HG03159 (cell line): ENCODE data around the gene ETS2.
"Not testable (repeated sequence)": the region's sequence is repeated elsewhere in the genome, so short reads cannot be mapped to it uniquely, and the experiment has no call there.

Experiments
- ATAC-seq: cut with Tn5 transposase; IDR thresholded peaks from one replicate; pipeline ENCODE4 v1.9.1; 2021; ENCODE audit warnings: mild to moderate bottlenecking, moderate library complexity; ENCODE audit not compliant: unreplicated experiment

Gene ETS2

GRCh38 chr21:38833117-38833516, 27.4 kb downstream of the ETS2 start:
- ATAC-seq = no peak

- no peak for ATAC-seq
These were observed 29.0 kb downstream of the ETS2 start for GRCh38 chr21:38834725-38835124.

GRCh38 chr21:38837806-38838461, 32.2 kb downstream of the ETS2 start:
- no peak for ATAC-seq

GRCh38 chr21:38838598-38839327, 33.0 kb downstream of the ETS2 start:
- no peak for ATAC-seq

GRCh38 chr21:38839328-38840286, 33.9 kb downstream of the ETS2 start:
- no peak for ATAC-seq

- ATAC-seq = no peak
These were observed 34.9 kb downstream of the ETS2 start for GRCh38 chr21:38840456-38841300.

- ATAC-seq = no peak
These were observed 35.7 kb downstream of the ETS2 start for GRCh38 chr21:38841472-38841871.

GRCh38 chr21:38842079-38842478, 36.4 kb downstream of the ETS2 start:
- ATAC-seq = no peak

- no peak for ATAC-seq
These were observed 37.6 kb downstream of the ETS2 start for GRCh38 chr21:38843379-38843778.

- ATAC-seq = no peak
These were observed 38.2 kb downstream of the ETS2 start for GRCh38 chr21:38843806-38844503.

- not testable (repeated sequence) for ATAC-seq
These were observed 39.6 kb downstream of the ETS2 start for GRCh38 chr21:38845374-38845773.

GRCh38 chr21:38847556-38847955, 41.8 kb downstream of the ETS2 start:
- ATAC-seq = no peak

- ATAC-seq = no peak
These were observed 42.5 kb downstream of the ETS2 start for GRCh38 chr21:38848187-38848609.

GRCh38 chr21:38849776-38850175, 44.0 kb downstream of the ETS2 start:
- no peak for ATAC-seq

GRCh38 chr21:38850277-38850951, 44.7 kb downstream of the ETS2 start:
- no peak for ATAC-seq

- no peak for ATAC-seq
These were observed 45.4 kb downstream of the ETS2 start for GRCh38 chr21:38851101-38851500.

- no peak for ATAC-seq
These were observed 46.5 kb downstream of the ETS2 start for GRCh38 chr21:38852278-38852677.

GRCh38 chr21:38852708-38853107, 47.0 kb downstream of the ETS2 start:
- ATAC-seq = no peak

- ATAC-seq = no peak
These were observed 47.7 kb downstream of the ETS2 start for GRCh38 chr21:38853421-38853919.
